Ovary (tissue), 3 donors: ENCODE measurements around the gene MOGAT2.

ENCODE experiments used
- CTCF ChIP-seq, 3 donors: fragments of 450-650 bp in 2 of 3; fragments of 200-600 bp in 1 of 3; IDR thresholded peaks; one replicate each; pipeline versions ENCODE4 v1.5.1 to v1.8.0; 2016 to 2022; ENCODE audit warnings: antibody characterized with exemption in 3 of 3, mild to moderate bottlenecking in 1 of 3
- EP300 ChIP-seq: sonication (generic); formaldehyde crosslinking; IDR thresholded peaks from one replicate; pipeline ENCODE4 v1.6.1; 2017; ENCODE audit warnings: antibody characterized with exemption
- POLR2A ChIP-seq: fragments of 450-650 bp; IDR thresholded peaks from one replicate; pipeline ENCODE4 v1.6.1; 2017; ENCODE audit warnings: antibody characterized with exemption, mild to moderate bottlenecking, moderate library complexity
- donor health status: DM: no; HTN: no; CAD: no.

- no peak for TF ChIP-seq CTCF (IDR thresholded peaks at IDR 0.05)
- TF ChIP-seq EP300: no peak
- no peak for TF ChIP-seq POLR2A
Observed at GRCh38 chr11:75718419-75719339, 1.0 kb downstream of the MOGAT2 start.
